GM13976 (cell line): Measurements from ENCODE around the gene DOLPP1.

Experiments
- DNase-seq: peaks from one replicate; pipeline ENCODE4 v3.0.0; 2012; ENCODE audit warnings: low spot score
- in situ Hi-C: fragments of 300-500 bp; cut with MboI; formaldehyde crosslinking; loops from one replicate; pipeline ENCODE4 v1.12.0; 2022; ENCODE audit warnings: low sequenced_read_pairs, mixed read lengths, inconsistent platforms; ENCODE audit not compliant: unreplicated experiment
- TF ChIP-seq, protein P1 (sequence below): IDR thresholded peaks from 2 replicates; pipeline ENCODE4 v1.5.1; 2012; ENCODE audit warnings: borderline replicate concordance, mild to moderate bottlenecking; ENCODE audit not compliant: insufficient read depth; ENCODE audit errors: extremely low read depth, missing control alignments, control extremely low read depth

DOLPP1 gene

DNA sequence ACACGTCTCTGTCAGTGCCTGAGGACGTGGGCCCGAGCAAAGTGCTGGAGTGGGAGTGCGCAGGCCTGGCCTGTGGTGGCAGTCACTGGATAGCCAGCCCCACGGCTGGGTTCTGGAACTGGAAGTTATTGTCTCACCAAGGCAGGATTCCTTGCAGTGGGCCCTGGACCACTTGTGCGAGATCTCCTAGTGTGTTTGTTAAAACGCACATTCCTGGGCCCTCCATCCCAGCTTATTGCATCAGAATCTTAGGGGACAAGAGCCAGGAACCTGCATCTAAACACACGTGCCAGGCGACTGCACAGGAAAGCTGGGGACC is 57.2 kb downstream of the DOLPP1 start:
- in situ Hi-C loops: loop anchor here (10.0 to 25.0 kb wide), 2 partner anchors 477 to 649 kb away; no protein-coding TSS in a partner anchor
- TF ChIP-seq, protein P1, sequence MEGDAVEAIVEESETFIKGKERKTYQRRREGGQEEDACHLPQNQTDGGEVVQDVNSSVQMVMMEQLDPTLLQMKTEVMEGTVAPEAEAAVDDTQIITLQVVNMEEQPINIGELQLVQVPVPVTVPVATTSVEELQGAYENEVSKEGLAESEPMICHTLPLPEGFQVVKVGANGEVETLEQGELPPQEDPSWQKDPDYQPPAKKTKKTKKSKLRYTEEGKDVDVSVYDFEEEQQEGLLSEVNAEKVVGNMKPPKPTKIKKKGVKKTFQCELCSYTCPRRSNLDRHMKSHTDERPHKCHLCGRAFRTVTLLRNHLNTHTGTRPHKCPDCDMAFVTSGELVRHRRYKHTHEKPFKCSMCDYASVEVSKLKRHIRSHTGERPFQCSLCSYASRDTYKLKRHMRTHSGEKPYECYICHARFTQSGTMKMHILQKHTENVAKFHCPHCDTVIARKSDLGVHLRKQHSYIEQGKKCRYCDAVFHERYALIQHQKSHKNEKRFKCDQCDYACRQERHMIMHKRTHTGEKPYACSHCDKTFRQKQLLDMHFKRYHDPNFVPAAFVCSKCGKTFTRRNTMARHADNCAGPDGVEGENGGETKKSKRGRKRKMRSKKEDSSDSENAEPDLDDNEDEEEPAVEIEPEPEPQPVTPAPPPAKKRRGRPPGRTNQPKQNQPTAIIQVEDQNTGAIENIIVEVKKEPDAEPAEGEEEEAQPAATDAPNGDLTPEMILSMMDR: no peak
- no peak for DNase-seq

DNA sequence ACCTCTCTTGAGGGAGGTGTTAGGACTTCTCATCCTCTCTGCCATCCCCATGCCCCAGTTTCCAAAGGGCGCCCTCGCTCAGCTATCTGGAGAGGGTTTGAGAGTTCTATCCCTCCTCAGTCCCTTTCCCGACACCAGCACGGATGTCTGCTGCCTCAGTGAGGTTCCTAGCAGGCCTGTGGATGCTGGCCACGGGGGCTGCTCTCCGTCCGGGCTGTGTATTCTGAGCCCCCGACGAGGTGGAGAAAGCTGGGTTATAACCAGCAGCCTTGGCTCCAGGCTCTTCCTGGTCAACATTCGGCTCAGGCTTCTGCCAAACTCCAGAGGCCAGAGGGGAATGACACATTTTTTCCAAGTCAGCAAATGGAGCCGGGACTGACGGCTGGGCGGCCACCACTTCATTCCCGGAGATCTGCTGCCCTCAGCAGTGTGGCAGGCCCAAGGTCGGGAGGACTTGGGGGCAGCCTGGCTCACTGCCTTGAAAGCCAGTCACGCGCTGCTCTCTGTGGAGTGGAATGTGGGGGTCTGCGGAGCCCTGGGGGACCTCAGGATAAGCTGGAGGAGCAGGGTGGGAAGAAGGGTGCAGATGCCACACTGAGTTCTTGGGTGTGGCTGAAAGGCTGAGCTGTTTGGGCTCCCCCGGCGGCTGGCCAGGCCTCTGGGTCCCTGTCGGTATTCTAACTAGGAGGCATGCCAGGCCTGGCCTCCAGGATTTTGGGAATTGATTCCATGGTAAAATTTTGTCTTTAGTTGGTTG is 57.7 kb downstream of the DOLPP1 start:
- TF ChIP-seq, protein P1: no peak
- in situ Hi-C loops: loop anchor here (10.0 to 25.0 kb wide), 2 partner anchors 476 to 649 kb away; no protein-coding TSS in a partner anchor
- no peak for DNase-seq

DNA sequence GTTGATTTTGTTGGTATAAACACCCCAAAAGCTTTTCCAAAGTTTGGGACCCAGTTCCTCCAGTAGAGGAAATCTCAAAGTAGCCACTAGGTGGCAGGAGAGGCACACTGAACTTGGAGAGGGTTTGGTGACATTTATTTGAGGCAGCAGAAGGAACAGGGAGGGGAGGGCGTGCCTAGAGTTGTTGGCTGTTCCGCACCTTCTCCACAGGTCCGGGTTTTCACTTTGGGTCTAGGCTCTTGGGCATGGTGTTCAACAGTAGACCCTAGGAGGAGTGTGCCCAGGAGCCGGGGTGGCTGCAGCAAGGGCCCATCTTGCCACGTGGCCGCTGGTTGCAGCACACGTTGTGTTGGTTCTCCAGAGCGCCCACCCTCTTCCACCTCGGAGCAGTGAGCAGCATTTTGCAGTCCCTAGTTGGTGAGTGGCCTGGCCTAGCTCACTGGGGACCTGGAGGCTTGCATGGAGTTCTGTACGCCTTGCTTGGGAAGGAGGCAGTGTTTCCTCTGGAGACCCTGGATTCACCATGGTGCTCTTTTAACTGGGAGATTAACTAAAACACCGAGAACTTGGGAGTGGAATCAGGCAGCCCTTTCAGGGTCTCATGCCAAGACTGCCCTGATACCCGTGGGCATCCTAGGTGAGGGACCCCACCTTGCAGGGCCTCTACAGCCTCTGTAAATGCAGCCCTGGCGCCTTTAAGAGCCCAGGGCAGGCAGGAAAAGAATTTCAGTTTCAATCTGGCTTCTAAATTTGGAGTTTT is 58.5 kb downstream of the DOLPP1 start:
- TF ChIP-seq, protein P1: peak; percentile 72
- in situ Hi-C loops: loop anchor here (10.0 to 25.0 kb wide), 2 partner anchors 475 to 648 kb away; no protein-coding TSS in a partner anchor
- DNase-seq: peak; percentile 86

DNA sequence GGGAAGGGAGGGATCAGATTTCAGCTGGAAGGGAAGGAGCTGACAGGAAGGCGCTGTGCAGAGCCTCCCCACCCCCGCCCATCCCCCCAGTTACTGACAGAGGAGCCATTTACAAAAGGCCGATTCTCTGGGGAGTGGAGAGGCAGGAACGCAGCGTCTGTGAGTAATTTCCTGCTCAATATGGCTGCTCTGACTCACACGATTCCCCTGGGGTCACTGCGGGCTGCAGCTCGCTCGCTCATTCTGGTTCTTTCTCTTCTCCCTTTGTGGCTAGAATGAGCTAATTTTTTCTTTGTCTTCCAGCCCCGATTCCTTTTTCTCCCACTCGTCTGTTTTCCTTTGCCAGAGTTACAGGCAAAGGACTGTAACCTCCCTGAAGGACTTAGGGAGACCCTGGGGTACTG is 59.1 kb downstream of the DOLPP1 start:
- TF ChIP-seq, protein P1: no peak
- DNase-seq: peak; percentile 93
- in situ Hi-C loops: loop anchor here (10.0 to 25.0 kb wide), 2 partner anchors 475 to 647 kb away; no protein-coding TSS in a partner anchor
